LoVo (cell line): ENCODE data around the gene ZP3.
"Not testable (repeated sequence)": the region's sequence is repeated elsewhere in the genome, so short reads cannot be mapped to it uniquely, and the experiment has no call there.

Experiments
- DNase-seq: peaks from one replicate; pipeline ENCODE4 v3.0.0-alpha.2; 2016; ENCODE audit warnings: low spot score

Gene ZP3

GRCh38 chr7:76485822-76486610 lies 61.3 kb downstream of the ZP3 start:
- not testable (repeated sequence) for DNase-seq

DNA sequence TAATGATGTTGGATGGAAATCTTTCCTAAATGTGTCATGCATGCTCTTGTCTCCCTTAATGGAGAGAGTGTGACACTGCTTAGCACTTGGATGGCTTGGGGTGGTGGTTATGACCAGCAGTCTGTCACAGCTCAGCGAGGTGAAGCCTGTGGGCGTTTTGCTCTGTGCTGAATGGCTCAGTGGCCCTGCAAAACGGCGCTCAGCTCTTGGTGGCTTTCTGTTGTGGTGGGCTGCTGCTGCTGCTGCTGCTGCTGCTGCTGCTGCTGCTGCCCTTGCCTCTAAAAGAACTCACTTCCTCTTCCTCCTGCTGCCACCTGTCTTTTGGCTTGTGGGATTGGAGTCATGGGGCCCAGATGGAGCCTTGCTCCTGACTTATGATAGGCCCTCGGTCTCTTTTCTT lies 61.9 kb downstream of the ZP3 start:
- not testable (repeated sequence) for DNase-seq

- DNase-seq, result not testable (repeated sequence)
Measured at GRCh38 chr7:76487969-76488368, 63.2 kb downstream of the ZP3 start.
